KBM-7 (cell line): ENCODE measurements around the gene MVB12B.
"Not testable (repeated sequence)": the region's sequence is repeated elsewhere in the genome, so short reads cannot be mapped to it uniquely, and the experiment has no call there.

ENCODE experiments used
- DNase-seq: peaks from one replicate; pipeline ENCODE4 v3.0.0-alpha.2; 2015
- in situ Hi-C: fragments of 300-500 bp; cut with MboI; formaldehyde crosslinking; loops from 2 replicates; pipeline ENCODE4 v1.14.3; 2020; ENCODE audit warnings: low sequenced_read_pairs, low pct_unique_long_range_greater_than_20kb, mixed read lengths

Gene MVB12B

GRCh38 chr9:126326228-126327005, at the start of gene MVB12B:
MVB12B (plus strand) TSS chr9:126326829; CDS start chr9:126326930, 101 bp downstream.
- in situ Hi-C loops: no loop called here
- no peak for DNase-seq

DNA sequence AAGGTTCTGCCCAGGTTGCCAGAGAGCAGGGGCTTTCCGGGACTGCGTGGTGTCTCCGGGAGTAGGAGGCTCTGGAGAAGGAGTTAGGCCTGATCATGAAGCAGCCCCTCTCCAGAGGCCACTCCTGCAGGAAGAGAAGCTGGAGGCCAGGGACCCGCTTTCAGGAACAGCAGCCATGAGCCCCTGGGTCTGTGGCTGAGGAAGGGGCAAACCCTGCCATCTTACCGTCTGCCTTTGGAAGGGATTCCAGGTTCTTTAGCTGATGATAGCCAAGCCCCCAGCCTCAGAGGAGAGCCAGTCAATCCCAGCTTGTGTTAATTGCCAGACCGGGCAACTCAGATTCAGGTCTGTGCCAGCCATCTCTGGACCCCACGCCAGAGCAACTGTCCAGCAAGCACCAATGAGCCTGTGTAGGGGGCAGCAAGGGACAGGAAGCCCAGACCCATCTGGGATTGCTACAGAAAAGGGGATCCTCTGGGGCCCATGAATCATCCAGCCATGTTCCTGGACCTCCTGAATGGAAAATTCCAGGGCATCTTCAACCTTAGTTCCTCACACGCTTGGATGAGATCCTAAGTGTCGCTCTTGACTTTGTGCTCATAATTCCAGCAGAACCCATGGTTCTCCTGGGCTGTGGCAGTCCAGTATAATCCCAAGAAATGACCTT, 42.7 kb upstream of the MVB12B start:
- in situ Hi-C loops: no loop called here
- DNase-seq: no peak

DNA sequence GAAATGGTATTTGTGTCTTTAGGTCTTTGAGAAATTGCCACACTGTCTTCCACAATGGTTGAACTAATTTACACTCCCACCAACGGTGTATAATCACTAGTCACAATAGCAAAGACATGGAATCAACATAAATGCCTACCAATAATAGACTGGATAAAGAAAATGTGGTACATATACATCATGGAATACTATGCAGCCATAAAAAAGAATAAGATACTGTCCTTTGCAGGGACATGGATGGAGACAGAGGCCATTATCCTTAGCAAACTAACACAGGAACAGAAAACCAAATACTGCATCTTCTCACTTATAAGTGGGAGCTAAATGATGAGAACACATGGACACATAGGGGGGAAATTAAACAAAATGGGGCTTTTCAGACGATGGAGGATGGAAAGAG, 41.0 kb upstream of the MVB12B start:
- DNase-seq, in situ Hi-C loops: not testable (repeated sequence)

DNA sequence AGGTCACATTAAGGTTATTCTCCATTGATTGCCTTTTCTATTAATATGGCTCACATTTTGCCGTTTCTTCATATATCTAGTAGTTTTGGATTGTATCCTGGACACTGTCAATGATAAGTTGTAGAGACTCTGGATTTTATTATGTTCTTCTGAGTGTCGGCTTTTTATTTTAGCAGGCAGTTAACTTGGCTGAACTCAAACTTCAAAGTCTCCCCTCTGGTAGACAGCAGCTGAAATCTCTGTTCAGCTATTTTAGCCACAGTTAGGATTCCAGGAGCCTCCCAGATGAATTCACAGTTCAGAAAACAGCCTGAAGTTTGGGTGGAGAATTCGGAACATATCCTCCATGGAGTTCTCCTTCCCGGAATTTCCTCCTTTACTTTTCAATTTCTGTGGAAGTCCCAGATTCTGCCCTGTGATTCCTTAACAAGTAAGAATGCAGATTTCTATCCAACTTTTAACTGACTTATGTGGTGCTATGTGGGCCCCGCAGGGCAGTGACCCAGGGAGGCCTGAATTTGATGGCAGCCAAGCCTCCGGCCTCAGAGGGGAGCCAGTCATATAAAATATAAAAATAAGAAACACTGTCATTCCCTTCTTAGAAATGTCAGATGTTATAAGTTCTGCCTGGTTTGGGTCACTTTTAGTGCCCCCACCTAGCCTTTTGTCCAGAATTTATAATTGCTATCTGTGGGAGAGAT, 39.3 kb upstream of the MVB12B start:
- in situ Hi-C loops: no loop called here
- DNase-seq: no peak

- in situ Hi-C loops: no loop called here
- no peak for DNase-seq
Measured at GRCh38 chr9:126290871-126291270, 35.8 kb upstream of the MVB12B start.

DNA sequence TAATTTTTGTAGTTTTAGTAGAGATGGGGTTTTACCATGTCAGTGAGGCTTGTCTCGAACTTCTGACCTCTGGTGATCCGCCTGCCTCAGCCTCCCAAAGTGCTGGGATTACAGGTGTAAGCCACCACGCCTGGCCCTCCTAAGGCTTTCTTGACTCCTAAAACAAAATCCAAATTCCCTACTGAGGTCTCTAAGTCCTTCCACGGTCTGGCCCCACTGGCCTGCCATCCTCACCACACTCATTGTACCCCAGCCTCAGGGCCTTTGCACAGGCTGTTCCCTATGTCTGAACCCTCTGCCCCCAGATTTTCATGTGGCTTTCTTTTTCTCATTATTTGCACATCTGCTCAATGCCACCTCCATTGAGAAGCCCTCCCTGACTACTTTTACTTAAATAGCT, 34.7 kb upstream of the MVB12B start:
- DNase-seq: no peak
- in situ Hi-C loops: no loop called here

DNA sequence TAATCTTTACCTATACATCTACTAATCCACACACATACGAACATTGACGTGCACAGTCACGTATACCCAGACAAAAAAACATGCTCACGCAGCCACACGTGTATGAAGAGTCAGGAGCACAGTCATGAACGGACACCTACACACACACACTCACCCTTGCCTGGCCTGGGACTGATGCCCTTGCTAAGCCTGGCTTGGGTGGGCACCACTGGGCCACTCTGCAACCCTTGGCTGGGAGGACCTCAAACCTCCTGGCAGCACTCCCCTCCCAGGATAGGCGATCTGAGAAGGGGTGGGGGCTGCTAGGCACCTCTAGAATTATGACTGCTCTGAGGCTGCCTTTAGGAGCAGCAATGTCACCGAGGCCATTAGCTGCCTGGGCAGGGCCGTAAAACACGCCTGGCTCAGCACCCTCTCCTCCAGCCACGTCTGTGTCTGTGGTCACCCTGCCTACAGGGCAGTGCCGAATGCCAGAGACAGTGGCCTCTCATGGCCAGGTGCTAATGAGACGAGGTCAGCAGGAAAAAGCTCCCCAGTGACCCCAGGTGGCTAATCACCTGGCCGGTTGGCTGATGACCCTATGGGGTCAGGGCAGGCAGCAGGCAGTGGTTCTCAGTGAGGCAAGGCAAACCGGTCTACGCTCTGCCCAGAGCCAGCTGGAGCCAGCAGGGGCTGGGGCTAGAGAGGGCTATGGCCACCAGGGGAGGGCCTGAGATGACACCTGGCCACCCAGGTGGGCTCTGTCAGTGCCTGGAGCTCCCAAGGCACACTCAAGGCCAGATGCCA, 33.7 kb upstream of the MVB12B start:
- no peak for DNase-seq
- in situ Hi-C loops: no loop called here

- in situ Hi-C loops: no loop called here
- DNase-seq: no peak
Measured at GRCh38 chr9:126293522-126293889, 33.1 kb upstream of the MVB12B start.

DNA sequence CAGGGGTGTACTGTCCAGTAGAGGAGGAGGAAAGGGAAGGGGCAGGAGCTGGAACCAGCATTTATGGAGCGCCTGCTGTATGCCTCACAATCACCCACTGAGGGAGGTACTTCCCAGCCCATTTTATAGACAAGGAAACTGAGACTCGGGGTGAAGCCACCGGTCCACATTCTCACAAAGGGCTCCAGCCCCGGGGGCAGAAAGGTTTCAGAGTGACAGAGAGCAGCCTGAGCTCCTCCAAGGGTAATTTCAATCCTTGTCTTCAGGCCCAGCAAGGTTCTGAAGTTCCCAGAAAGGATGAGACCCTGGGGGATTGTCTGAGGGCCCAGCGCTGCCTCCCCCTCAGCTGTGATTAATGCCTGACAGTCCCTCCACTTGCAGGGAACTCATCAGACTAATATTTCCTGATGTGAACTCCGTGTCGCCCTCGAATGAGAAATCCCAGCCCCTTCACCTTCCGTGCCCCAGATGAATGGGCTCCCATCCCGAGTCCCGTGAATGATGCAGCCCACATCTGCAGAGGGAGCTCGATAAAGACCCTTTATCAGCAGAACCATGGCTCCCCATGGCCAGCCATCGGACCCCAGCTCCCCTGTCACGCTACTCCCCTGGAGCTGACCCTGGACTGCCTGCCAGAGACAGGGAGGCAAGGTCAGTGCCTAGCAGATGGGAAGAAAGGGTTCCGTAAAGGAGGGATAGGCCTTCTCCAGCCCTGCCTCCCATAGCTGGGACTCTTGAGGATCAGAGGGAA, 32.1 kb upstream of the MVB12B start:
- in situ Hi-C loops: no loop called here
- no peak for DNase-seq

- no peak for DNase-seq
- in situ Hi-C loops: no loop called here
Measured at GRCh38 chr9:126295082-126295477, 31.5 kb upstream of the MVB12B start.

DNA sequence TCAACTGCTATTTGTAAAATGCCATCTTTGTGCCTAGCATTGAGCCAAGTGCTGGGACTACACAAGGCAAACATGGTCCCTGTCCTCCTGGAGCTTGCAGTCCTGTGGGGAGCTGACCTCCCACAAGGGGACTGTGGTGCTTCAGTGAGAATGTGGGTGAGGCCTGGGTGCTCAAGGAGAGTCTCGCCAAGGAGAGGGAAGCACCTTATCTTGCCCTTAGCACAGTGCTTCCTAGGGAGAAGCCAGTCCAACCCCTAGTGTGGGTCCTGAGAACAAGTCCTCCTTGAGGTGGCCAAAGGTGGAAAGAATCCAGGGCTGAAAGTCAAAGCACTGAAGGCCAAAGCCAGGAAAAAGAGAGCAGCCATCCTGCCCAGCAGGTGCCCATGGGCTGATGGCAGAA, 31.1 kb upstream of the MVB12B start:
- in situ Hi-C loops: no loop called here
- DNase-seq: no peak

DNA sequence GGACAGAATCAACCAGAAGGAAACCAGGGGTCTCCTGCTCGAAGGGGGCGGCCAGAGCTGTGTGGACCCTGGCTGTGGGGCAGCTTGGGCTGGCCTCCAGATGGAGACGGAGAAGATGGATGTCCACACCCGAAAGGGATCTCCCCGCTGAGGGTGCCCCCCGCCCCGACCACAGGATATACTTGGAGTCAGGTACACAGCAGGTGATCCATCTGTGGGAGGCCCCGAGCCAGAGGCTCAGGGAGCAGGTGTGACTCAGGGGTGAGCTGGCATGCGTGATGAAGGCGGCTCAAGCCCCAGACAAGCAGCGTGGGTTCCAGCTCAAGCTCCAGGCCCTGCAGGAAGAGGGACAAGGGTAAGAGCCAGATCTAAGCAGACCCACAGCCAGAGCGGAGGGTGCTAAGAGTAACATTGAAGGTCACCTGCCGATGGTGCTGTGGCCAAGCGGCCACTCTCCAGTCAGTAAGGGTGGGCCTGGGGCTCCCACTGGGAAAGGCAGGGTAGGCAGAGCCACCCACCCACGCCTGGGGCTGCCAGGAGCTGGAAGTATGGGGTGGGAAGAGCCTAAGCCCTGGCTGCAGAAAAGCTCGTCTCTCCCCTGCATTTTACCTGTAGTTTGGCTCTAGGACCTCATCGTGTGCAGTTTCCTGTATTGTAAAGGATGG, 30.6 kb upstream of the MVB12B start:
- DNase-seq: no peak
- in situ Hi-C loops: no loop called here

GRCh38 chr9:126296687-126297086, 29.9 kb upstream of the MVB12B start:
- no peak for DNase-seq
- in situ Hi-C loops: no loop called here

GRCh38 chr9:126297661-126298060, 29.0 kb upstream of the MVB12B start:
- no peak for DNase-seq
- in situ Hi-C loops: no loop called here

- no peak for DNase-seq
- in situ Hi-C loops: no loop called here
Measured at GRCh38 chr9:126298063-126298801, 28.4 kb upstream of the MVB12B start.

DNA sequence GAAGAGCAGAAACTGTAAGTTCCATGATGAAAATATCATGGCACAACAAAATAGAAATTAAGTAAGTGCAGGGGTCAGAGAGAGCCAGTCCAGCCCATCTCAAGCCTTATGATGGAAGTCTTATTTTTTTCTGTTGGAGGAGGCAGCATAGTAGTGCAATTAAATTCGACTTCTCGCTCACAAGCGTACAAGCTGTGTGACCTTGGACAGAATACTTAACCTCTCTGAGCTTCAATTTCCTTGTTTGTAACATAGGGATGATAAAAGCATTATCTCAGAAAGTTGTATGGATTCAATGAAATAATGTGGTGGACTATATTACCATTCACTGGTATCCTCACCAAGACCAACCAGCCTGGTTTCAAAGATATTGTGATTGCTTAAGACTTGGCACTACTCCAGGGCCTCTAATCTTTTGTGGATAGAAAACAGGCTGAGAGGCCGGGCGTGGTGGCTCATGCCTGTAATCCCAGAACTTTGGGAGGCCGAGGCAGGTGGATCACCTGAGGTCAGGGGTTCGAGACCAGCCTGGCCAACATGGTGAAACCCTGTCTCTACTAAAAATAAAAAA, 26.8 kb upstream of the MVB12B start:
- DNase-seq: no peak
- in situ Hi-C loops: no loop called here

- no peak for DNase-seq
- in situ Hi-C loops: no loop called here
Measured at GRCh38 chr9:126301196-126301595, 25.4 kb upstream of the MVB12B start.
